Endodermal cell (in vitro differentiated cells): ENCODE data around the gene RNF114. TPM values are rescaled to one million over a fixed set of nuclear protein-coding genes. Genes with fewer than 3 reads are reported as not detected.
A peak's percentile ranks its signal among the peaks of the same experiment; 100 is the strongest.
"Not testable (repeated sequence)": the region's sequence is repeated elsewhere in the genome, so short reads cannot be mapped to it uniquely, and the experiment has no call there.

Experiments used
- DNase-seq: peaks from one replicate; pipeline ENCODE4 v3.0.0-alpha.2; 2017
- H3K27ac ChIP-seq: 2 replicates; pipeline ENCODE4 v1.5.1; 2013; ENCODE audit warnings: mild to moderate bottlenecking, low read depth, low read length, moderate library complexity
- H3K27me3 ChIP-seq: 2 replicates; pipeline ENCODE4 v1.6.1; 2013; ENCODE audit warnings: mild to moderate bottlenecking, low read length, moderate library complexity; ENCODE audit not compliant: insufficient read depth, control insufficient read depth, poor library complexity, severe bottlenecking
- H3K36me3 ChIP-seq: 2 replicates; pipeline ENCODE4 v1.7.0; 2013; ENCODE audit warnings: mild to moderate bottlenecking, low read length, moderate library complexity; ENCODE audit not compliant: control insufficient read depth, insufficient read depth
- H3K4me1 ChIP-seq: one replicate; pipeline ENCODE4 v1.7.0; 2013; ENCODE audit warnings: low read length; ENCODE audit not compliant: control insufficient read depth, insufficient read depth
- H3K4me3 ChIP-seq: 2 replicates; pipeline ENCODE4 v1.5.1; 2013; ENCODE audit warnings: mild to moderate bottlenecking, low read length, moderate library complexity
- H3K9ac ChIP-seq: 2 replicates; pipeline ENCODE4 v1.6.1; 2013; ENCODE audit warnings: mild to moderate bottlenecking, low read length, moderate library complexity; ENCODE audit not compliant: poor library complexity, severe bottlenecking; ENCODE audit errors: extremely low read depth
- H3K9me3 ChIP-seq: 2 replicates; pipeline ENCODE4 v1.6.1; 2013; ENCODE audit warnings: mild to moderate bottlenecking, low read length, moderate library complexity; ENCODE audit not compliant: control insufficient read depth
- H3K27ac Mint-ChIP-seq: 2 replicates; pipeline ENCODE4 v1.8.0; 2020; ENCODE audit warnings: mixed read lengths
- H3K27me3 Mint-ChIP-seq: 2 replicates; pipeline ENCODE4 v1.8.0; 2021; ENCODE audit warnings: mild to moderate bottlenecking, mixed read lengths; ENCODE audit not compliant: insufficient read depth
- H3K36me3 Mint-ChIP-seq: 2 replicates; pipeline ENCODE4 v1.8.0; 2020; ENCODE audit warnings: low read depth, mixed read lengths
- H3K4me1 Mint-ChIP-seq: 2 replicates; pipeline ENCODE4 v1.8.0; 2020; ENCODE audit warnings: mixed read lengths
- H3K4me3 Mint-ChIP-seq: 2 replicates; pipeline ENCODE4 v1.8.0; 2020; ENCODE audit warnings: mild to moderate bottlenecking, moderate library complexity, mixed read lengths
- H3K9me3 Mint-ChIP-seq: 2 replicates; pipeline ENCODE4 v1.8.0; 2020; ENCODE audit warnings: mild to moderate bottlenecking, mixed read lengths
- WGBS, 2 experiments: methylation state at CpG; one replicate each; pipeline versions ENCODE4 v1.1.5 to v1.1.7; 2013; ENCODE audit warnings: missing lambda C conversion rate in 2 of 2, mixed read lengths in 1 of 2; ENCODE audit not compliant: insufficient coverage in 1 of 2, insufficient read length in 1 of 2; 5-methylcytosine and 5-hydroxymethylcytosine counted together
- total RNA-seq, 2 donors: library from RNA; stranded (reverse); fragmentation: NEBNext Ultra II Directional in 1 of 2; extraction: Animal tissue kit (Norgen Biotek cat#: 25700) in 1 of 2; gene quantifications; 2 replicates in 1 of 2; 3 replicates in 1 of 2; pipeline ENCODE4 v1.2.1, GENCODE V29; 2021
- TF ChIP-seq, protein P1 (sequence below): fragments of 200-600 bp; sonication (generic); conservative IDR thresholded peaks from 2 replicates; pipeline ENCODE4 v1.5.0; 2021; ENCODE audit warnings: antibody characterized with exemption, mild to moderate bottlenecking

Gene RNF114
- total RNA-seq, 2 donors from 2014 or later, result 48.8 to 52.5 TPM

- Histone ChIP-seq H3K27ac (no peak overlapping the region), H3K9me3 (no peaks in the 10 kb centered on the region), H3K9ac (no peak overlapping the region), H3K36me3 (no peaks in the 10 kb centered on the region), H3K4me1 (peaks cover 4% of the 10 kb centered on the region), H3K4me3 (no peak overlapping the region), H3K27me3 (peaks cover 8% of the 10 kb centered on the region)
- Mint-ChIP-seq H3K9me3 (no peaks in the 10 kb centered on the region), H3K27me3 (peaks cover 24% of the 10 kb centered on the region), H3K4me3 (no peak overlapping the region), H3K4me1 (peaks cover 11% of the 10 kb centered on the region), H3K27ac (no peak overlapping the region), H3K36me3 (no peaks in the 10 kb centered on the region)
- TF ChIP-seq, protein P1, sequence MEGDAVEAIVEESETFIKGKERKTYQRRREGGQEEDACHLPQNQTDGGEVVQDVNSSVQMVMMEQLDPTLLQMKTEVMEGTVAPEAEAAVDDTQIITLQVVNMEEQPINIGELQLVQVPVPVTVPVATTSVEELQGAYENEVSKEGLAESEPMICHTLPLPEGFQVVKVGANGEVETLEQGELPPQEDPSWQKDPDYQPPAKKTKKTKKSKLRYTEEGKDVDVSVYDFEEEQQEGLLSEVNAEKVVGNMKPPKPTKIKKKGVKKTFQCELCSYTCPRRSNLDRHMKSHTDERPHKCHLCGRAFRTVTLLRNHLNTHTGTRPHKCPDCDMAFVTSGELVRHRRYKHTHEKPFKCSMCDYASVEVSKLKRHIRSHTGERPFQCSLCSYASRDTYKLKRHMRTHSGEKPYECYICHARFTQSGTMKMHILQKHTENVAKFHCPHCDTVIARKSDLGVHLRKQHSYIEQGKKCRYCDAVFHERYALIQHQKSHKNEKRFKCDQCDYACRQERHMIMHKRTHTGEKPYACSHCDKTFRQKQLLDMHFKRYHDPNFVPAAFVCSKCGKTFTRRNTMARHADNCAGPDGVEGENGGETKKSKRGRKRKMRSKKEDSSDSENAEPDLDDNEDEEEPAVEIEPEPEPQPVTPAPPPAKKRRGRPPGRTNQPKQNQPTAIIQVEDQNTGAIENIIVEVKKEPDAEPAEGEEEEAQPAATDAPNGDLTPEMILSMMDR, result no peak
- 49 to 100% methylated on average over 1 to 2 of the region's 2 CpGs for WGBS, 2 experiments
- DNase-seq, result no peak
These were observed 40.3 kb downstream of the RNF114 start for GRCh38 chr20:49976542-49976941.

- peaks cover 32% of the 10 kb centered on the region for H3K27me3 Mint-ChIP-seq
- H3K36me3 Mint-ChIP-seq, H3K4me3 Mint-ChIP-seq, H3K9me3 Mint-ChIP-seq, H3K9ac ChIP-seq, H3K4me1 ChIP-seq, H3K36me3 ChIP-seq, H3K27ac ChIP-seq, DNase-seq, H3K4me3 ChIP-seq, H3K9me3 ChIP-seq: not testable (repeated sequence)
- H3K4me1 Mint-ChIP-seq, result peaks cover 18% of the 10 kb centered on the region
- peak overlapping the region; percentile 26 for H3K27ac Mint-ChIP-seq
- 95 to 100% methylated on average over 1 to 2 of the region's 2 CpGs for WGBS, 2 experiments
- peaks cover 14% of the 10 kb centered on the region for H3K27me3 ChIP-seq
These were observed 41.5 kb downstream of the RNF114 start for GRCh38 chr20:49977740-49978139.

DNA sequence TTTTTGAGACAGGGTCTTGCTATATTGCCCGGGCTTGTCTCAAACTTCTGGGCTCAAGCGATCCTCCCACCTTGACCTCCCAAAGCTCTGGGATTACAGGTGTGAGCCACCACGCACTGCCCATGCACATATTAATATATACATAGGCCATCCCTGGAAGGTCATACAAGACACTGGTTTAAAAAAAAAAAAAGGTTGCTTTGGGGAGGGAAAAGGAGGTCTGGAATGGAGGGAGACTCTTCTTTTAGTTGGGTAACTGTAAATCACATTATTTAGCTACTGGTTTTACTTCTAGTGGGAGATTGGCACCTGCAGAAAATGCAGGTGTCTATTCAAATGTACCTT, 42.5 kb downstream of the RNF114 start:
- Histone ChIP-seq H3K9me3 (no peaks in the 10 kb centered on the region), H3K9ac (no peak overlapping the region), H3K36me3 (no peaks in the 10 kb centered on the region), H3K27ac (no peak overlapping the region), H3K27me3 (peaks cover 14% of the 10 kb centered on the region), H3K4me1 (peaks cover 4% of the 10 kb centered on the region), H3K4me3 (no peak overlapping the region)
- H3K9me3 Mint-ChIP-seq, result no peaks in the 10 kb centered on the region
- WGBS, 2 experiments, result 81% methylated on average over 2 of the region's 3 CpGs; no CpG with 5 or more reads in 1 of the 2 experiments
- TF ChIP-seq, protein P1, result no peak
- H3K27ac Mint-ChIP-seq, result no peak overlapping the region
- H3K27me3 Mint-ChIP-seq, result peaks cover 32% of the 10 kb centered on the region
- no peaks in the 10 kb centered on the region for H3K36me3 Mint-ChIP-seq
- no peak overlapping the region for H3K4me3 Mint-ChIP-seq
- DNase-seq, result no peak
- peaks cover 21% of the 10 kb centered on the region for H3K4me1 Mint-ChIP-seq
